GM12878 (cell line): Measurements from ENCODE around the gene FDXACB1. TPM values are rescaled to one million over a fixed set of nuclear protein-coding genes. Genes with fewer than 3 reads are reported as not detected.

ENCODE experiments used
- ATAC-seq: fragments of 200-7000 bp; cut with Tn5 transposase; 3 replicates; pipeline ENCODE4 v1.9.1; 2020; ENCODE audit warnings: mild to moderate bottlenecking, moderate library complexity
- BruUV-seq: library from RNA; stranded (reverse); fragments of 400-500 nt; replicated peaks from 2 replicates; lab custom pipeline; 2021; lab: Mats Ljungman, UMichigan
- CTCF ChIA-PET: fragments of 300-600 bp; sonication (Branson Sonifier 250); formaldehyde crosslinking; extraction: SDS; loops from one replicate; lab custom pipeline; 2021; ENCODE audit warnings: inconsistent platforms; lab: Yijun Ruan, JAX
- POLR2A ChIA-PET: fragments of 350-600 bp; formaldehyde crosslinking; extraction: SDS; loops from one replicate; lab custom pipeline; 2021; ENCODE audit warnings: inconsistent platforms; lab: Charles Lee
- RAD21 ChIA-PET: fragments of 300-600 bp; sonication (Branson Sonifier 250); formaldehyde crosslinking; loops from one replicate; lab custom pipeline; 2023; ENCODE audit warnings: antibody characterized with exemption; ENCODE audit not compliant: unreplicated experiment; lab: Charles Lee
- SMC1A ChIA-PET: fragments of 300-600 bp; sonication (Branson Sonifier 250); formaldehyde crosslinking; loops from one replicate; lab custom pipeline; 2023; ENCODE audit not compliant: unreplicated experiment, uncharacterized antibody; lab: Charles Lee
- DNase-seq: peaks from one replicate; pipeline ENCODE4 v3.0.0-alpha.2; 2011; ENCODE audit warnings: low read depth, low spot score
- FAIRE-seq: peaks from 3 replicates; lab custom pipeline; 2011; peaks lifted over from hg19 to GRCh38; lab: Jason Lieb, UNC
- H2AFZ ChIP-seq: 2 replicates; pipeline ENCODE4 v1.6.0; 2011; ENCODE audit warnings: low read depth, low read length, control low read depth; ENCODE audit not compliant: control insufficient read depth
- H3K27ac ChIP-seq: 2 replicates; pipeline ENCODE4 v1.5.1; 2011; ENCODE audit warnings: control low read depth; ENCODE audit not compliant: control insufficient read depth, insufficient read depth
- H3K27me3 ChIP-seq, 2 experiments: replicated peaks in 1 of 2; 2 replicates each; pipeline versions ENCODE4 v1.6.0 to v1.6.1; 2011; ENCODE audit warnings: low read length in 1 of 2; ENCODE audit not compliant: control insufficient read depth in 2 of 2, insufficient read depth in 2 of 2
- H3K36me3 ChIP-seq, 2 experiments: 2 replicates each; pipeline ENCODE4 v1.5.1; 2011; ENCODE audit warnings: low read length in 1 of 2; ENCODE audit not compliant: control insufficient read depth in 2 of 2, insufficient read depth in 2 of 2
- H3K4me1 ChIP-seq: 2 replicates; pipeline ENCODE4 v1.6.1; 2011; ENCODE audit warnings: mild to moderate bottlenecking, low read length, moderate library complexity, mixed read lengths; ENCODE audit not compliant: control insufficient read depth, insufficient read depth
- H3K4me2 ChIP-seq: 2 replicates; pipeline ENCODE4 v1.6.0; 2011; ENCODE audit warnings: control low read depth; ENCODE audit not compliant: control insufficient read depth, insufficient read depth
- H3K4me3 ChIP-seq: fragments of 200-600 bp; sonication (generic); 2 replicates; pipeline ENCODE4 v1.5.1; 2016
- H3K79me2 ChIP-seq: 2 replicates; pipeline ENCODE4 v1.6.0; 2011; ENCODE audit warnings: low read length; ENCODE audit not compliant: control insufficient read depth, insufficient read depth
- H3K9ac ChIP-seq: 2 replicates; pipeline ENCODE4 v1.8.0; 2011; ENCODE audit warnings: low read length, control low read depth, mixed read lengths; ENCODE audit not compliant: control insufficient read depth, insufficient read depth
- H3K9me3 ChIP-seq: replicated peaks from 3 replicates; pipeline ENCODE4 v1.5.1; 2011; ENCODE audit warnings: mild to moderate bottlenecking, low read length; ENCODE audit not compliant: control insufficient read depth, insufficient read depth
- H4K20me1 ChIP-seq: 2 replicates; pipeline ENCODE4 v1.6.0; 2011; ENCODE audit not compliant: control insufficient read depth, insufficient read depth
- CBX3 ChIP-seq: fragments of 200-600 bp; sonication (generic); IDR thresholded peaks from 2 replicates; pipeline ENCODE4 v1.6.1; 2016; ENCODE audit warnings: low read depth, borderline replicate concordance
- CBX5 ChIP-seq: sonication (generic); IDR thresholded peaks from 2 replicates; pipeline ENCODE4 v1.6.1; 2016; ENCODE audit warnings: low read depth, moderate library complexity, mild to moderate bottlenecking, inconsistent platforms
- CHD2 ChIP-seq: IDR thresholded peaks from 2 replicates; pipeline ENCODE4 v1.6.1; 2011; ENCODE audit warnings: low read depth, low read length, improper control_type of control experiment, borderline replicate concordance
- IRF3 ChIP-seq: fragments of 450-650 bp; IDR thresholded peaks from 2 replicates; pipeline ENCODE4 v1.6.1; 2014; ENCODE audit warnings: mild to moderate bottlenecking
- JUND ChIP-seq: IDR thresholded peaks from 2 replicates; pipeline ENCODE4 v1.6.1; 2012; ENCODE audit warnings: low read depth, mild to moderate bottlenecking, low read length, improper control_type of control experiment, moderate library complexity
- KAT2A ChIP-seq: conservative IDR thresholded peaks from 2 replicates; pipeline ENCODE4 v1.6.1; 2011; ENCODE audit warnings: low read depth, low read length; ENCODE audit not compliant: control insufficient read depth
- KDM1A ChIP-seq: fragments of 200-600 bp; sonication (generic); IDR thresholded peaks from 2 replicates; pipeline ENCODE4 v1.6.1; 2016; ENCODE audit warnings: borderline replicate concordance
- KLF5 ChIP-seq: fragments of 450-650 bp; IDR thresholded peaks from 2 replicates; pipeline ENCODE4 v1.6.1; 2014; ENCODE audit warnings: mild to moderate bottlenecking; ENCODE audit not compliant: partially characterized antibody
- NFIC ChIP-seq: IDR thresholded peaks from 2 replicates; pipeline ENCODE4 v1.6.1; 2012; ENCODE audit warnings: low read depth, mild to moderate bottlenecking, inconsistent platforms, low read length, moderate library complexity
- NFXL1 ChIP-seq: fragments of 450-650 bp; IDR thresholded peaks from 2 replicates; pipeline ENCODE4 v1.6.1; 2017; ENCODE audit warnings: antibody characterized with exemption, mild to moderate bottlenecking, borderline replicate concordance
- NR2C2 ChIP-seq: IDR thresholded peaks from 2 replicates; pipeline ENCODE4 v1.6.1; 2011; ENCODE audit warnings: borderline replicate concordance, low read depth; ENCODE audit not compliant: control insufficient read depth, insufficient read length
- PAX8 ChIP-seq: fragments of 450-650 bp; IDR thresholded peaks from 2 replicates; pipeline ENCODE4 v1.6.1; 2017; ENCODE audit warnings: mild to moderate bottlenecking, moderate library complexity
- STAT1 ChIP-seq: fragments of 450-650 bp; conservative IDR thresholded peaks from 2 replicates; pipeline ENCODE4 v1.6.1; 2014; ENCODE audit warnings: antibody characterized with exemption, mild to moderate bottlenecking
- TARDBP ChIP-seq: IDR thresholded peaks from 2 replicates; pipeline ENCODE4 v1.6.1; 2016; ENCODE audit warnings: borderline replicate concordance
- TCF7 ChIP-seq: IDR thresholded peaks from 2 replicates; pipeline ENCODE4 v1.6.1; 2014; ENCODE audit warnings: antibody characterized with exemption, borderline replicate concordance
- ZNF207 ChIP-seq: fragments of 450-650 bp; IDR thresholded peaks from 2 replicates; pipeline ENCODE4 v1.6.1; 2014; ENCODE audit warnings: antibody characterized with exemption, mild to moderate bottlenecking, borderline replicate concordance
- WGBS: methylation state at CpG from one replicate; pipeline ENCODE4 v1.1.6; 2016; ENCODE audit warnings: low lambda C conversion rate; ENCODE audit not compliant: insufficient replicate concordance, insufficient coverage; ENCODE audit errors: missing lambda C conversion rate; 5-methylcytosine and 5-hydroxymethylcytosine counted together
- in situ Hi-C: fragments of 300-500 bp; cut with MboI; formaldehyde crosslinking; loops from 9 replicates; pipeline ENCODE4 v1.14.3; 2018; ENCODE audit warnings: mixed read lengths
- intact Hi-C: fragments of 100-400 bp; cut with micrococcal nuclease; formaldehyde crosslinking; loops from one replicate; pipeline ENCODE4 v1.14.2; 2022; ENCODE audit not compliant: unreplicated experiment
- polyA plus RNA-seq, 11 experiments: library from polyadenylated mRNA; depleted of rRNA in 4 of 11; unstranded in 6 of 11; stranded (reverse) in 5 of 11; fragments of >200 nt; fragmentation: Nextera tagmentation in 4 of 11; fragmentation: Illumina TruSeq in 1 of 11; extraction: Ambion mirVana in 4 of 11; extraction: Trizol in 1 of 11; gene quantifications; 1 replicate in 1 of 11; 2 replicates in 10 of 11; pipeline versions ENCODE4 v1.2.1 to v1.2.3, GENCODE V29; 2011 to 2016; ENCODE audit warnings: inconsistent platforms in 2 of 11, missing spikeins in 2 of 11, low read depth in 1 of 11
- total RNA-seq, 4 experiments: library from RNA; depleted of rRNA in 3 of 4; stranded (reverse); fragments of >200 nt in 3 of 4; fragmentation: Illumina TruSeq in 1 of 4; extraction: Trizol in 1 of 4; gene quantifications; 2 replicates each; pipeline versions ENCODE4 v1.2.1 to v1.2.3, GENCODE V29; 2013 to 2021
- TF ChIP-seq, protein P1 (sequence below): fragments of 150-350 bp; IDR thresholded peaks from 2 replicates; pipeline ENCODE4 v1.6.1; 2014; ENCODE audit warnings: mild to moderate bottlenecking, low read depth, low read length
- TF ChIP-seq, protein P2 (sequence below): fragments of 450-650 bp; formaldehyde crosslinking; IDR thresholded peaks from 2 replicates; pipeline ENCODE4 v1.4.0; 2022; ENCODE audit warnings: mild to moderate bottlenecking, moderate library complexity

The FDXACB1 gene
- total and polyA plus RNA-seq, 10 of the 15 experiments (the other 5 are each of a cell fraction or from before 2014, with no cell fraction given) = 7.4 to 13.3 (median 9.7) TPM

- TF ChIP-seq IRF3 = no peak
- no peak for TF ChIP-seq STAT1
- TF ChIP-seq NFIC = no peak
- no peak for TF ChIP-seq KLF5
- no peak for TF ChIP-seq KAT2A
- no peak for TF ChIP-seq TCF7
- TF ChIP-seq ZNF207 = no peak
- TF ChIP-seq JUND = no peak
- TF ChIP-seq NR2C2 = no peak
- no peak for TF ChIP-seq CBX3
- no peak for TF ChIP-seq NFXL1
Measured at GRCh38 chr11:111922803-111923202, 43.8 kb upstream of the FDXACB1 start (continued).

DNA sequence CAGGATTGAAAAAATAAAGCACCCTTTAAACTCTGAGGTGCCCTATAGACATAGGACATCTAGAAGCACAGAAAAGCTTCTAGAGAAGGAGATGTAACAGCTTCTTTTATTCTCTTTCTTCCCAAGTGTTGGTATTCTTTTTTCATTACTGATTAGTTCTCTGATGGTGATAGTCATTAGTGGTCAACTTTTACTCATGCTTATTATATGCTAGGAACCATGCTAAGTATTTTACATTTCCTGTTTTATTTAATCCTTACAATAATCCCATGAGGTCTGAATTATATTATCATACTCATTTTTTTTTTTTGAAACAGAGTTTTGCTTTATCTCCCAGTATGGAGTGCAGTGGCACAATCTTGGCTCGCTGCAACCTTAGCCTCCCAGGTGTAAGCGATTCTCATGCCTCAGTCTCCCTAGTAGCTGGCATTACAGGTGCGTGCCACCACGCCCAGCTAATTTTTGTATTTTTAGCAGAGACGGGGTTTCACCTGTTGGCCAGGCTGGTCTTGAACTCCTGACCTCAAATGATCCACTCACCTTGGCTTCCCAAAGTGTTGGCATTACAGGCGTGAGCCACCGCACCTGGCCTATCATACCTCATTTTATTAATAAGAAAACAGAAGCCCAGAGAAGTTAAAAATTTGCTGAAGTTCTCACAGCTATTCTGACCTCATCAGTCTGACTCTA lies 42.7 kb upstream of the FDXACB1 start:
- in situ Hi-C loops = no loop called here
- ChIA-PET RAD21 (no interaction called here), CTCF (no interaction called here), SMC1A (interaction anchor here (0.6 kb wide), 1 partner anchor 53 kb away, joined by 3 read pairs; no protein-coding TSS in a partner anchor), POLR2A (interaction anchor here (0.6 kb wide), 1 partner anchor 34 kb away, joined by 3 read pairs; no protein-coding TSS in a partner anchor)
- FAIRE-seq (no peak), ATAC-seq (no peak), DNase-seq (no peak)
- Histone ChIP-seq H3K27me3 (no peaks in the 10 kb centered on the region; a peak in 1 of 4 replicates), H3K9me3 (no peaks in the 10 kb centered on the region), H3K4me1 (peaks cover 6% of the 10 kb centered on the region), H3K36me3 (no peaks in the 10 kb centered on the region), H3K9ac (no peak overlapping the region), H2AFZ (no peak overlapping the region), H3K4me2 (no peak overlapping the region), H3K27ac (no peak overlapping the region), H4K20me1 (no peaks in the 10 kb centered on the region), H3K4me3 (no peak overlapping the region), H3K79me2 (no peaks in the 10 kb centered on the region)
- WGBS = 47% methylated on average over 7 of the region's 7 CpGs
- BruUV-seq = no TSS peak
- intact Hi-C loops = no loop called here
- TF ChIP-seq CHD2 (no peak), KDM1A (no peak), TARDBP (no peak), PAX8 (no peak), CBX5 (no peak), NFIC (no peak)
- TF ChIP-seq, protein P1, sequence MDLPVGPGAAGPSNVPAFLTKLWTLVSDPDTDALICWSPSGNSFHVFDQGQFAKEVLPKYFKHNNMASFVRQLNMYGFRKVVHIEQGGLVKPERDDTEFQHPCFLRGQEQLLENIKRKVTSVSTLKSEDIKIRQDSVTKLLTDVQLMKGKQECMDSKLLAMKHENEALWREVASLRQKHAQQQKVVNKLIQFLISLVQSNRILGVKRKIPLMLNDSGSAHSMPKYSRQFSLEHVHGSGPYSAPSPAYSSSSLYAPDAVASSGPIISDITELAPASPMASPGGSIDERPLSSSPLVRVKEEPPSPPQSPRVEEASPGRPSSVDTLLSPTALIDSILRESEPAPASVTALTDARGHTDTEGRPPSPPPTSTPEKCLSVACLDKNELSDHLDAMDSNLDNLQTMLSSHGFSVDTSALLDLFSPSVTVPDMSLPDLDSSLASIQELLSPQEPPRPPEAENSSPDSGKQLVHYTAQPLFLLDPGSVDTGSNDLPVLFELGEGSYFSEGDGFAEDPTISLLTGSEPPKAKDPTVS = no peak
- TF ChIP-seq, protein P2, sequence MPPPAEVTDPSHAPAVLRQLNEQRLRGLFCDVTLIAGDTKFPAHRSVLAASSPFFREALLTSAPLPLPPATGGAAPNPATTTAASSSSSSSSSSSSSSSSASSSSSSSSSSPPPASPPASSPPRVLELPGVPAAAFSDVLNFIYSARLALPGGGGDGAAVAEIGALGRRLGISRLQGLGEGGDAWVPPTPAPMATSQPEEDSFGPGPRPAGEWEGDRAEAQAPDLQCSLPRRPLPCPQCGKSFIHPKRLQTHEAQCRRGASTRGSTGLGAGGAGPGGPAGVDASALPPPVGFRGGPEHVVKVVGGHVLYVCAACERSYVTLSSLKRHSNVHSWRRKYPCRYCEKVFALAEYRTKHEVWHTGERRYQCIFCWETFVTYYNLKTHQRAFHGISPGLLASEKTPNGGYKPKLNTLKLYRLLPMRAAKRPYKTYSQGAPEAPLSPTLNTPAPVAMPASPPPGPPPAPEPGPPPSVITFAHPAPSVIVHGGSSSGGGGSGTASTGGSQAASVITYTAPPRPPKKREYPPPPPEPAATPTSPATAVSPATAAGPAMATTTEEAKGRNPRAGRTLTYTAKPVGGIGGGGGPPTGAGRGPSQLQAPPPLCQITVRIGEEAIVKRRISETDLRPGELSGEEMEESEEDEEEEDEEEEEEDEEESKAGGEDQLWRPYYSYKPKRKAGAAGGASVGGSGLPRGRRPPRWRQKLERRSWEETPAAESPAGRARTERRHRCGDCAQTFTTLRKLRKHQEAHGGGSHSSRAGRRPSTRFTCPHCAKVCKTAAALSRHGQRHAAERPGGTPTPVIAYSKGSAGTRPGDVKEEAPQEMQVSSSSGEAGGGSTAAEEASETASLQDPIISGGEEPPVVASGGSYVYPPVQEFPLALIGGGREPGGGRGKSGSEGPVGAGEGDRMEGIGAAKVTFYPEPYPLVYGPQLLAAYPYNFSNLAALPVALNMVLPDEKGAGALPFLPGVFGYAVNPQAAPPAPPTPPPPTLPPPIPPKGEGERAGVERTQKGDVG (CRISPR knock-in tag) = no peak
